ENCODE measurements around the gene PALS1.
"Not testable (repeated sequence)": the region's sequence is repeated elsewhere in the genome, so short reads cannot be mapped to it uniquely, and the experiment has no call there.

PALS1 gene

DNA sequence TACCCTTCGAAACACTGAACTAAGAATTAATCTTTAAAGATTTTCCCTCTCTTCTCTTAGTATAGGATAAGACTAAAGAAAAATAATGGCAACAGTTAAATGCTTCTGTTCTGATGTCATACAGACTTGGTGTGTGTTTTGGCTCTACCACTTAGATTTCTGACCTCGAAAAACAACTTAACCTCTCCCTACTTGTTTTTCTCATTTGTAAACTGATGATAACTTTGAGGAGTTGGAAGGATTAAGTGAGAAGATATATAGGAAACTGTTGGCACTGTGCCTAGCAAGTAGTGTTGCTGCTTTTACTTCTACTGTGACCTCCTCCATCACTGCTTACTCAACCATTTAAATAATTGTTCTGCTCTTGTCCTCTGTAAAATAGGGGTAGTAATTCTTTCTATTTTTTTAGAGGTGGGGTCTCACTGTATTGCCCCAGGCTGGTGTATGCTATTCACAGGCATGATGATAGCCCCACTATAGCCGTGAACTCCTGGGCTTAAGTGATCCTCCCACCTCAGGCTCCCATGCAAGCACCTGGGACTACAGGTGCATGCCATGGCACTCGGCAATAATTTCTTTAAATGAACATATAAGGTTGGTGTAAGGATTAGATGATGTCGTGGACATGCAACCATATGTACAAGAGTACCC is 22.4 kb downstream of the PALS1 start:
- no peak for DNase-seq

- DNase-seq: no peak
These were observed 23.9 kb downstream of the PALS1 start for GRCh38 chr14:67265131-67265530.

GRCh38 chr14:67267576-67268328 is 26.5 kb downstream of the PALS1 start:
- DNase-seq: no peak

- DNase-seq: no peak
These were observed 27.4 kb downstream of the PALS1 start for GRCh38 chr14:67268426-67269150.

- no peak for DNase-seq
These were observed 28.2 kb downstream of the PALS1 start for GRCh38 chr14:67269298-67270060.

DNA sequence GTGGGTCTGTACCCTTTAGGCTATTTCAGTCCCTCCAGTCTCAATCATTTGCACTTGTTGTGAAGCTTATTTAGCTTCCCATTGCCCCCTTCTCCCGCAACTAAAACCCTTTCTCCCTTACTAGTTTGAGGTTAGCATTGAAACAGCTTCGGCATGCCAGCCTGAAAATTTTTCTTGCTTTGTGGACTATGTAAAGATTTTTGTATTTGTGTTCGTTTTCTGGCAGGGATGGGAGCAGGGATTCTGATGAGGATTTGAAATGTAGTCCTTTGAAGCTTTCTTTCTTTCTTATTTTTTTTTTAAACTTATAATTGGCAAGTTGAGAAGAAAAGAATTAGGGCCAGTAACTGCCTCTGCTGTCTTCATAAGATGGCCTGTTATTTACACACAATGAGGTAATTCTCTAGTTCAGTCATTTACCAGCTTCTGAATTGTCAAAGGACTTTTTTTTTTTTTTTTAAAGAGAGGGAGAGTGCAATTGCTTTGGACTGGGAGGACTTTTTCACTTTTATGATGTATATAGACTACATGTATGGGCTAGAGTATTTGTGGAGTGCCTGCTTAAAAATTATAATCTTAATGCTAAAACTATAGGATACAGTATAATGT is 29.0 kb downstream of the PALS1 start:
- DNase-seq: no peak

- no peak for DNase-seq
These were observed 29.7 kb downstream of the PALS1 start for GRCh38 chr14:67270933-67271332.

GRCh38 chr14:67273281-67273680 is 32.0 kb downstream of the PALS1 start:
- DNase-seq: not testable (repeated sequence)

DNA sequence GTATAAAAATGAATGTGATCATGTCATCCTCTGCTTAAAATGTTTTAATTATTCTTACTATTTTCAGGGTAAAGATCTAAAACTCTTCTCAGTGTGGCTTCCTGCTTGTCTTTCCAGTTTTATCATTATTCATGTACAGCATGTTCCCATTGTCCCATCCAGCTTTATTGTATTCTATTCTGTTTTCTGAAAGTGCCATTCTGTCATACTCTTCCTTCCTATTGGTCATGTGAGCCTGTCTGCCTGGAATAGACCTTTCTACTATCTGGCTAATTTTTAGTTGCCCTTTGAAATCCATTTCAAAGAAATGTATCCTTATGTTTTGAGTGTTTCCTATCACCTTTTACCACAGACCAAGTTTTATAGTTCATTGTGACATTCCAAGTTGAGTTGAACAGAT is 34.9 kb downstream of the PALS1 start:
- no peak for DNase-seq

DNA sequence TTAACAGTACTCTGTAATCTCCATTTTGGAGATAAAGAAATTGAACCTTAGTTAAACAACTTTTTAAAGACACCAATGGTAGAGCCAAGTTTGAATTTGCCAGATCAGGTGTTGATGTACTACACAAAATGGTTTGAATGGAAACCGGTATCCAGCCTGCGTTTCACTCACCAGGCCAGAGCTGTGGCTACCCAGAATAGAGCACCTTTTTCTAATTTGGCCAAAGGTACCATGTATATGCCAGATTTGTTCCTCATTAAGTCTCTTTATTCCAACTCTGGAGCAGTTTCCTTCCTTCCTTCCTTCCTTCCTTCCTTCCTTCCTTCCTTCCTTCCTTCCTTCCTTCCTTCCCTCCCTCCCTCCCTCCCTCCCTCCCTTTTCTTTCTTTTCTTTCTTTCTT is 39.3 kb downstream of the PALS1 start:
- DNase-seq: no peak

DNA sequence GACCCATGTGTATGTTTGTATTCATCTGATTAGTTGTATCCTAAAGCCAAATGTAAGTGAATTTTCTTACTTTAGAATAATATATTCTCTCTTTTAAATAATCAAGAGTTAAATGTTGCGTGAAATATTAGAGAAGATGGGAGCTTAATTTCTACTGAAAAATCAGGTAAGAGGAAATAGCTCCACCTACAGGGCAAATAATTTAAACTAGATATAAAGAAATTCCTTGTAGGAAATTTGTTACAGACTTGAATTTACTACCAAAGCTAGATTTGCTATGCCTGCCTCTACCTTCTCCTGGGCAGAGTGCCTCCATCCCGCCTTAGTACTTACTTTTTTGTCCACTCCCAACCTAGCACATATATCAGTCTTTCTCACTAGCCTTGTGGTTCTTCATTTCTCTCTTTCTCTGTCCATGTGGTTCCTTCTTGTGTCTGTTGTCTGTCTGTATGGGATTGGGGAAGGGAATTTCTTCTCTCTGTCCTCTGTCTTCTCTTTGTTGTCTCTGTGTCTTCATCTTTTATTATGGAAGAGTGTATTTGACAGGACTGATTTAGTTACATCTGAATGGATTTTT is 44.7 kb downstream of the PALS1 start:
- DNase-seq: no peak

Measured in activated CD4-positive, alpha-beta T cell treated with anti-CD3 and anti-CD28 coated beads for 1 hour (primary cell).